ENCODE measurements around the gene NAPSA.
"Not testable (repeated sequence)": the region's sequence is repeated elsewhere in the genome, so short reads cannot be mapped to it uniquely, and the experiment has no call there.

Gene NAPSA

DNA sequence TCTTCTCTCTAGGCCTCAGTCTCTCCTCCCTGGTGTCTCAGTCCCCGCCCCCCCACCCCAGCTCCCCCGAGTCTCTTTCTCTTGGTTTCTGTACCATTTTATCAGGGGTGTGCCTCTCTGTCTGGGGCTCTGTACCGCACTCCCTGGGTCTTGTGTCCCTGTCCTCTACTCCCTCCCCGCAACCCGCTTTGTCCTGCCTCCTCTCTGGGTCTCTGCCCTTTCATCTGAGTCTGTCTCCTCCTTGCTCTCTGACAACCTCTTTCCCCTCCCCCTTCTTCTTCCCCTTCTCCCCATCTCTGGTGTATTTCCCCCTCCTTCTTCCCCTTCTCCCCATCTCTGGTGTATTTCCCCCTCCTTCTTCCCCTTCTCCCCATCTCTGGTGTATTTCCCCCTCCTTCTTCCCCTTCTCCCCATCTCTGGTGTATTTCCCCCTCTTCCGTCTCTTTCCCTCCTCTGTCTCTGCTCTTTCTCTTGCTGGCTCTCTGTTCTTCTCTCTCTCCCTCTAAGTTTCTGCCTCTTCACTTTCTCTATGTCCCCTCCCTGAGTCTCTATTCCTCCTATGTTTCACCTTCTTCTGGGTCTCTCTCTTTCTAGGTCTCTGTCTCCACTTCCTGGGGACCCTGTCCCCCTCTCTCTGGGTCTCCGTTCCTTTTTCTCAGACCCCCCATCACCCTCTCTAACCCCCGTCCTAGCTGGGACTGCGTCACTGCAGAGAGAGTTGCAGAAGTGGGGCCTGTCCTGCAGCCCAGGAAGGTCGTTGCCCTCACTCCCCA, 34.0 kb downstream of the NAPSA start:
- no peak for DNase-seq
- peaks cover 7% of the 10 kb centered on the region for H3K9me3 ChIP-seq (ENCODE audit: severe bottlenecking)
- H3K27ac ChIP-seq, result no peak overlapping the region
- TF ChIP-seq, protein P1, sequence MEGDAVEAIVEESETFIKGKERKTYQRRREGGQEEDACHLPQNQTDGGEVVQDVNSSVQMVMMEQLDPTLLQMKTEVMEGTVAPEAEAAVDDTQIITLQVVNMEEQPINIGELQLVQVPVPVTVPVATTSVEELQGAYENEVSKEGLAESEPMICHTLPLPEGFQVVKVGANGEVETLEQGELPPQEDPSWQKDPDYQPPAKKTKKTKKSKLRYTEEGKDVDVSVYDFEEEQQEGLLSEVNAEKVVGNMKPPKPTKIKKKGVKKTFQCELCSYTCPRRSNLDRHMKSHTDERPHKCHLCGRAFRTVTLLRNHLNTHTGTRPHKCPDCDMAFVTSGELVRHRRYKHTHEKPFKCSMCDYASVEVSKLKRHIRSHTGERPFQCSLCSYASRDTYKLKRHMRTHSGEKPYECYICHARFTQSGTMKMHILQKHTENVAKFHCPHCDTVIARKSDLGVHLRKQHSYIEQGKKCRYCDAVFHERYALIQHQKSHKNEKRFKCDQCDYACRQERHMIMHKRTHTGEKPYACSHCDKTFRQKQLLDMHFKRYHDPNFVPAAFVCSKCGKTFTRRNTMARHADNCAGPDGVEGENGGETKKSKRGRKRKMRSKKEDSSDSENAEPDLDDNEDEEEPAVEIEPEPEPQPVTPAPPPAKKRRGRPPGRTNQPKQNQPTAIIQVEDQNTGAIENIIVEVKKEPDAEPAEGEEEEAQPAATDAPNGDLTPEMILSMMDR (IDR thresholded peaks at IDR 0.05; ENCODE audit: low read depth, low read length), result no peak
- H3K4me3 ChIP-seq (ENCODE audit: low read depth, low read length), result peak overlapping the region; percentile 48
- H3K27me3 ChIP-seq (ENCODE audit: insufficient read depth, low read depth, severe bottlenecking), result no peaks in the 10 kb centered on the region
- H3K36me3 ChIP-seq, result no peaks in the 10 kb centered on the region

DNA sequence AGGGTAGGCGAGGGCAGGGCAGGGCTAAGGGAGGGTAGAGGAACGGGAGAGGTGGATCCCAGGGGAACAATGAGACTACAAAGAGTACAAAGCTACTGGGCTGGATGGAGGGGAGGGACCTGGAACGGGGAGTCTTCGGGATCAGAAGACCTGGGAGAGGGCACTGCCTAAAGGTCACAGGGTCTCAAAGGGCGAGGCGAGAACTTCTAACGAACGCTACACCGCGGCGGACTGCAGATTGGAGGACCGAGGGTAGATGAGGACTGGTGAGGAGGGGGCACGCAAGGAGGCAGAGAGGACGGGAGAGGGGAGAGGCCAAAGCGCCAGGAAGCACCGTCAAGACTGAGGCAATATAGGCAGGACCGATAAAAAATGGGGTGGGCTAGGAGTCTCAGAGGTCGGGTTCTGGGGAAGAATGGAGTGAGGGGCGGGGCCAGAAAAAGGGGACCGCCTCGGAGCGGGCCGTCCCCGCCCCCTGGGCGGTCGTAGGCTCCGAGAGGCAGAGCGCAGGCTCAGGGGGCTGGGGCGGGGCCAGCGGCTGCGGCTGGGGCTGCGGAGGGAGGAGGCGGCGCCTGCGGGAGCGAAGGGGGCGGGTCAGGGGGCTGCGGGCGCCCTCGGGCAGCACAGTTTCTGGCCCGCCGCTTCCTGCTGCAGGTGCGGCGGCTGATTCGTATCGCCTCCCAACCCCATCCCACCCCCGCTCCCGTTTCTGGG, 34.9 kb downstream of the NAPSA start:
- Histone ChIP-seq H3K4me3 (ENCODE audit: low read depth, low read length) (peak overlapping the region; percentile 48), H3K9me3 (ENCODE audit: severe bottlenecking) (peaks cover 7% of the 10 kb centered on the region), H3K27ac (peak overlapping the region; percentile 83; the same call in 1 of the 2 replicates), H3K27me3 (ENCODE audit: insufficient read depth, low read depth, severe bottlenecking) (no peaks in the 10 kb centered on the region), H3K36me3 (no peaks in the 10 kb centered on the region)
- peak; percentile 90 for DNase-seq
- TF ChIP-seq, protein P1 (IDR thresholded peaks at IDR 0.05; ENCODE audit: low read depth, low read length), result no peak

DNA sequence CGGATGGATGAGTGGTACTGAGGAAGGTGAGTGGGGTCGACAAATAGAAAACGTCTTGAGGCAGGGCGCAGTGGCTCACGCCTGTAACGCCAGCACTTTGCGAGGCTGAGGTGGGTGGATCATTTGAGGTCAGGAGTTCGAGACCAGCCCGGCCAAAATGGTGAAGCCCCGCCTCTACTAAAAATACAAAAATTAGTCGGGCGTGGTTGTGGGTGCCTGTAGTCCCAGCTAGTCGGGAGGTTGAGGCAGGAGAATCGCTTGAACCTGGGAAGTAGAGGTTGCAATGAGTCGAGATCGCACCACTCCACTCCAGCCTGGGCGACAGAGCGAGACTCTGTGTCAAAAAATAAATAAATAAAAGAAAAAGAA, 35.5 kb downstream of the NAPSA start:
- not testable (repeated sequence) for H3K27me3 ChIP-seq (ENCODE audit: insufficient read depth, low read depth, severe bottlenecking)

DNA sequence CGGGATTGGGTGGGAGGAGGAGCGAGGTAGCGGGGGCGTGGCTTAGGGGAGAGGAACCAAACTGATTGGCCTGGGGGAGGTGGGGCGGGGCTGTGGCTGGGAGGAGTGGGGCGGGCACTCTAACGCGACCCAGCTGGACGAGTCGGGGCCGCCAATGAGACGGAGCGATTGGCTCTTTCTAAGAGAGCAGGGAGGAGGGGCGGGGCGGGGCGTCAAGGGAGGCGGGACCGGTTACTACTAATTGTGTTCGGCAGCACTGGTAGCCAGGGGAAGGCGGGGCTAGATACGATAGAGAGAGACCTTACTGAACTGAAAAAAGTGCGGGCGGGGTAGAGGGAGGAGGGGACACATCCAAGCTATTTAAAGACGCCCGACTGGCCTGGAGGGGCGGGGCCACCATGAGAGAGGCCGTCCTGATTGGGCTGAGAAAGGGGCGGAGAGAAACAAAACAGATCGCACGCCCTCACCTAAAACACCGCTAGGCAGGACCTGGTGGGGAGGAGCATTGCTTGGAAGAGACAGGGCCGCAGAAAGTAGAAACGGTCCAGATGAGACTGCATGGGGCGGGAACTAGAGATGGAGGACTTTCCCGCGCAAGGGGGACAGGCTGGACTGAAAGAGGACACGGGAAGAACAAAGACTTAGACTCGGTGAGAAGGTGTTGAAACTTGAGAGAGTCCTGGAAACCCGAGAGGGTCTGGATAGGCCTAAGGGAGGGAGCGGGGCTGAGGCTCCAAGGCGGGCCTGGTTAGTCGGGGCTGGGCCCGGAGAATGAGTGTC, 36.1 kb downstream of the NAPSA start, which contains the start of gene KCNC3:
Gene KCNC3 (minus strand): TSS at position 232 of the 780 bp plus-strand sequence. CDS start 295 bp downstream, outside the sequence.
- DNase-seq, result peak; percentile 100
- Histone ChIP-seq H3K4me3 (ENCODE audit: low read depth, low read length) (peak within 1 kb of the TSS; percentile 61), H3K9me3 (ENCODE audit: severe bottlenecking) (peaks cover 3% of the 10 kb centered on the region), H3K27me3 (ENCODE audit: insufficient read depth, low read depth, severe bottlenecking) (no peaks in the 10 kb centered on the region), H3K27ac (peak within 1 kb of the TSS; percentile 83), H3K36me3 (no peaks in the 10 kb centered on the region)
- TF ChIP-seq, protein P1 (IDR thresholded peaks at IDR 0.05; ENCODE audit: low read depth, low read length), result no peak

More for the DNA sequence above, 35.5 kb downstream of the NAPSA start:
- peak overlapping the region; percentile 61 for H3K4me3 ChIP-seq (ENCODE audit: low read depth, low read length)
- peak overlapping the region; percentile 83 for H3K27ac ChIP-seq
- H3K36me3 ChIP-seq; H3K9me3 ChIP-seq (ENCODE audit: severe bottlenecking); DNase-seq: not testable (repeated sequence)

DNA sequence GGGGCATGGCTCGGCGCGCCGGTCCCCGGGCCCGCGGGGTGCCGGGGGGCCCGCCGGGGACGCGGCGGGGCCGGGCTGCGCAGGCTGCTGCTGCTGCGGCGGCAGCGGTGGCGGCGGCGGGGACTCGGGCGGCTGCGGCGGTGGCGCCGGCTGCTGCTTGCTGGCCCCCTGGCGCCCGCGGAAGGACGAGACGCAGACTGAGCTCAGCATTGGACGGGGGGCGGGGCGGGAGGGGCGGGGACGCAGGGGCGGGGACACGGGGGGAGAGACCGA, 36.6 kb downstream of the NAPSA start:
- Histone ChIP-seq H3K4me3 (ENCODE audit: low read depth, low read length) (no peak overlapping the region), H3K9me3 (ENCODE audit: severe bottlenecking) (peaks cover 3% of the 10 kb centered on the region), H3K36me3 (no peaks in the 10 kb centered on the region), H3K27me3 (ENCODE audit: insufficient read depth, low read depth, severe bottlenecking) (no peaks in the 10 kb centered on the region), H3K27ac (no peak overlapping the region)
- TF ChIP-seq, protein P1 (IDR thresholded peaks at IDR 0.05; ENCODE audit: low read depth, low read length), result no peak
- no peak for DNase-seq
